ENCODE data around the gene TMEM134. TPM values are rescaled to one million over a fixed set of nuclear protein-coding genes. Genes with fewer than 3 reads are reported as not detected.

TMEM134 gene
- total and polyA plus RNA-seq, 9 of the 15 experiments (the other 6 are each of a cell fraction or from before 2014, with no cell fraction given), result 0.63 to 48.4 (median 10.7) TPM

DNA sequence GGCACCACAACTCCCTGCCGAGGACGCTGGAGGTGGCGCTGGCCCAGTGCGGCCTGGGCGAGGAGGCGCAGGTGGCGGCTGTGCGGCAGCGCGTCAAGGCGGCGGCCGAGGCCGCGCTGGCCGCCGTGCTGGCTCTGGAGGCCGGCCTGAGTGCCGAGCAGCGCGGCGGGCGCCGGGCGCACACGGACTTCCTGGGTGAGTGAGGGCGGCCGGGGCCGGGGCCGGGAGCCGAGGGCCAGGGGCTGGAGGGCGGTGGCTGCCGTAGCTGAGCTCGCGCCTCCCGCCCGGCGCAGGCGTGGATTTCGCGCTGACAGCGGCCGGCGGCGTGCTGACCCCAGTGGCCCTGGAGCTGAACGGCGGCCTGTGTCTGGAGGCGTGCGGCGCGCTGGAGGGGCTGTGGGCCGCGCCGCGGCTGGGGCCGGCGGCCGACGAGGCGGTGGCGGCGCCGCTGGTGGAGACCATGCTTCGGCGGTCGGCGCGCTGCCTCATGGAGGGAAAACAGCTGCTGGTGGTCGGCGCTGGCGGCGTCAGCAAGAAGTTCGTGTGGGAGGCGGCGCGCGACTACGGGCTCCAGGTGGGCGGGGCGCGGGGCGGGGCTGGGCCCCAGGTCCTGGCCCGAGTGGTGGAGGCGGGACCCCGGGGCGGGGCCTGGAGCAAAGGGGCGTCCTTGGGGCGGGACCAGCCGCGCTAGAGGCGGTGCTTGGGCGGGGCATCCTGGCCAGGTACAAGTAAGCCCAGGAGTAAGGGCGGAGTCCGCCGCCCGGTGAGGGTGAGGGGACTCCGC lies 48.2 kb downstream of the TMEM134 start (continued):
- no peak for TF ChIP-seq CUX1 (CRISPR knock-in tag; IDR thresholded peaks at IDR 0.05)
- TF ChIP-seq SOX6 (IDR thresholded peaks at IDR 0.05), result peak; percentile 42; the same call in 1 of the 2 replicates
- TF ChIP-seq BRD9 (IDR thresholded peaks at IDR 0.05; ENCODE audit: low read depth, partially characterized antibody), result no peak
- no peak for TF ChIP-seq POLR3A (IDR thresholded peaks at IDR 0.05; ENCODE audit: borderline replicate concordance, extremely low read depth, insufficient read depth, insufficient read length)
- no peak for TF ChIP-seq BMI1 (IDR thresholded peaks at IDR 0.05; ENCODE audit: low read length)
- no peak for TF ChIP-seq DNMT1 (IDR thresholded peaks at IDR 0.05)
- TF ChIP-seq, protein P1, sequence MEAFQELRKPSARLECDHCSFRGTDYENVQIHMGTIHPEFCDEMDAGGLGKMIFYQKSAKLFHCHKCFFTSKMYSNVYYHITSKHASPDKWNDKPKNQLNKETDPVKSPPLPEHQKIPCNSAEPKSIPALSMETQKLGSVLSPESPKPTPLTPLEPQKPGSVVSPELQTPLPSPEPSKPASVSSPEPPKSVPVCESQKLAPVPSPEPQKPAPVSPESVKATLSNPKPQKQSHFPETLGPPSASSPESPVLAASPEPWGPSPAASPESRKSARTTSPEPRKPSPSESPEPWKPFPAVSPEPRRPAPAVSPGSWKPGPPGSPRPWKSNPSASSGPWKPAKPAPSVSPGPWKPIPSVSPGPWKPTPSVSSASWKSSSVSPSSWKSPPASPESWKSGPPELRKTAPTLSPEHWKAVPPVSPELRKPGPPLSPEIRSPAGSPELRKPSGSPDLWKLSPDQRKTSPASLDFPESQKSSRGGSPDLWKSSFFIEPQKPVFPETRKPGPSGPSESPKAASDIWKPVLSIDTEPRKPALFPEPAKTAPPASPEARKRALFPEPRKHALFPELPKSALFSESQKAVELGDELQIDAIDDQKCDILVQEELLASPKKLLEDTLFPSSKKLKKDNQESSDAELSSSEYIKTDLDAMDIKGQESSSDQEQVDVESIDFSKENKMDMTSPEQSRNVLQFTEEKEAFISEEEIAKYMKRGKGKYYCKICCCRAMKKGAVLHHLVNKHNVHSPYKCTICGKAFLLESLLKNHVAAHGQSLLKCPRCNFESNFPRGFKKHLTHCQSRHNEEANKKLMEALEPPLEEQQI (IDR thresholded peaks at IDR 0.05), result no peak
- TF ChIP-seq ZKSCAN3 (CRISPR knock-in tag; IDR thresholded peaks at IDR 0.05), result no peak
- no peak for TF ChIP-seq ZNF717 (CRISPR knock-in tag; IDR thresholded peaks at IDR 0.05)
- no peak for TF ChIP-seq NBN (IDR thresholded peaks at IDR 0.05; ENCODE audit: low read depth)
- no peak for TF ChIP-seq NFE2L1 (tag; IDR thresholded peaks at IDR 0.05; ENCODE audit: borderline replicate concordance, low read depth)
- peak; percentile 53 to 92; a peak in 3 of 4 replicates for TF ChIP-seq SIN3A (IDR thresholded peaks at IDR 0.05; ENCODE audit: borderline replicate concordance in 2 of 2, control insufficient read depth in 1 of 2, low read depth in 2 of 2, low read length in 2 of 2)
- no peak for TF ChIP-seq MTF1 (CRISPR knock-in tag; IDR thresholded peaks at IDR 0.05; ENCODE audit: borderline replicate concordance)
- no peak for TF ChIP-seq THRB (CRISPR knock-in tag; conservative IDR thresholded peaks at IDR 0.05)
- no peak for TF ChIP-seq POLR2B (IDR thresholded peaks at IDR 0.05; ENCODE audit: low read depth, partially characterized antibody)
- no peak for TF ChIP-seq ZC3H4 (CRISPR knock-in tag; IDR thresholded peaks at IDR 0.05; ENCODE audit: borderline replicate concordance)
- TF ChIP-seq CHD2 (IDR thresholded peaks at IDR 0.05; ENCODE audit: low read depth, low read length), result no peak

Measured in K562 (cell line).